SW 1271 (cell line): Measurements from ENCODE around the gene ATAT1.

Source experiments
- DNase-seq, 2 experiments: peaks; one replicate each; lab custom pipeline; 2025; lab: John Stamatoyannopoulos, UW

Gene ATAT1

GRCh38 chr6:30613251-30614043 is 13.2 kb upstream of the ATAT1 start:
- peak in 1 of 2 experiments; percentile 41 for DNase-seq

- DNase-seq = peak in 1 of 2 experiments; percentile 65
Measured at GRCh38 chr6:30614044-30614842, 12.4 kb upstream of the ATAT1 start.

GRCh38 chr6:30614843-30615218 is 11.8 kb upstream of the ATAT1 start:
- peak; percentile 93 to 96 for DNase-seq

DNA sequence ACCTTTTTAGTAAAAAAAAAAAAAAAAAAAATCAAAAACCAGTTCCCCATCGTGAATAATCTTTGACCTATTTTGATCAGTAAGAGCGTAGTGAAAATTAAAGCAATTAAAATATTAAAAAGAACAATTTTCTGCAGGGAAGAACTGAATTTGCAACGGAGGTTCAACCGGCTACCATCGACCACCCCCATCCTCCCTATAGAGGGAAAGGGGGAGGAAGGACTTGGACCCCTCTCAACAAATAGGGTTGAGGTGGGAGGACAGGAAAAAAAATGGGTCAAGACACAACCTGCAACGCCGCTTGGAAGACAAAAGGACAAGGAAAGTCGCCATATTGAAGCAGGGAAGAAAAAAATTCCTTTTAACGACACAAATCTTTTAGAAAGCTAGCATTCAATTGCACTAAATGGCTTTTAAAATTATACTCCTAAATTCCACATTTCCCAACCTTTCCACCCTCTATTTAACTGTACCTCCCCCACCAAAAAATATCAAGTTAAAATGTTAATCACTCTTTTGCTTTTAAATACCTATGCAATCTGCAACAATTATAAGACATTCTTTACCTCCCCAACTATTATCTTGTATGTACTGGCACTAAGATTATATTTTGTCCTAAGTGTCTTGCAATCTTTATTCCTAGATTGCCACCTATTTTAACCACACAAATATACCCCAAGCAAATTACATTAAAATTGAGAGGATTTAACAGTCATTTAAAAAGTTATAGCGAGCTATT is 11.3 kb upstream of the ATAT1 start:
- peak in 1 of 2 experiments; percentile 76 for DNase-seq

DNA sequence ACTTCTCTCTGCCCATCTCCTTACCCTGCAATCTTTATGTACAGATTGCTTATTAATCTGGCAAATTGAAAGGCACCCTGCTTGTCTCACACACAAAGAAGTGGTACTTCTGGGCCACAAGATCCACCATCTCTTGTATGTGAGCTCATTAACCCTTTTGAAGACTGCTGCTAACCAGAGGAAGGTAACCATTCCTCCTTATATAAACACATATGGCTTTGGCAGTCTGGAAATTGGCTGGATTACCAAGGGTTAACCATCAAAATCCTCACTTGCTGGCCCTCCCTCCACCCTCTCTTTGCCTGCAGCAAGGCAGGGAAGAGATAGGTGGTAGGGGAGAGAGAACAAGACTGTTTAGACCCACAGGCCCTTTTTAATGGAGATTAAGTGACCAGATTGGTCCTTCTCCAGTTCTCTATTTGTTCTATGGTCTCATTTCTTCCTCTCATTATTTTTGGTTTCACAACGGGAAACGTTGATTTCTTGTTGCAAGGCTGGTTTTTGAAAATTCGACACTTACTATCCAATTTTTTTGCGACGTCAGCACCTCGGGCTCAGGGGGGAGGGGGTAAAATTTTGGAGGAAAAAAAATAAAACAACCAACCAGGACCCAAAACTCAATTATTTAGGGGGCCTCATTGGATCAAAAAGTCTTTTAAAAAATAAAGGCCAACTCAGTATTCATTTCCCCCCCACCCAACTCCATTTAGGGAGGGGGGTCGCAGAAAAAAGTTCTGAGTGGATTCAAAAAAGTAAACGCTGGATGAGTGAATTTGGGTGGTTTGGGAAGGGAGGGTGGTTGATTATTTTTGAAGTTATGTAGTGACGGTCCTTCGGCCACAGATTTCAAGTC is 10.5 kb upstream of the ATAT1 start:
- DNase-seq = peak in 1 of 2 experiments; percentile 59

- peak; percentile 99 to 100 for DNase-seq
Measured at GRCh38 chr6:30616811-30617564, 9.7 kb upstream of the ATAT1 start, which contains the start of gene PPP1R10. Gene PPP1R10 (minus strand): TSS chr6:30617243. CDS start chr6:30609944, 7,299 bp downstream.

GRCh38 chr6:30617565-30618269 is 9.0 kb upstream of the ATAT1 start, which contains the start of gene MRPS18B:
Gene MRPS18B (plus strand): TSS chr6:30617840. CDS start chr6:30617866, 26 bp downstream.
- peak; percentile 95 to 99 for DNase-seq

GRCh38 chr6:30618270-30618797 is 8.3 kb upstream of the ATAT1 start:
- DNase-seq = no peak

DNA sequence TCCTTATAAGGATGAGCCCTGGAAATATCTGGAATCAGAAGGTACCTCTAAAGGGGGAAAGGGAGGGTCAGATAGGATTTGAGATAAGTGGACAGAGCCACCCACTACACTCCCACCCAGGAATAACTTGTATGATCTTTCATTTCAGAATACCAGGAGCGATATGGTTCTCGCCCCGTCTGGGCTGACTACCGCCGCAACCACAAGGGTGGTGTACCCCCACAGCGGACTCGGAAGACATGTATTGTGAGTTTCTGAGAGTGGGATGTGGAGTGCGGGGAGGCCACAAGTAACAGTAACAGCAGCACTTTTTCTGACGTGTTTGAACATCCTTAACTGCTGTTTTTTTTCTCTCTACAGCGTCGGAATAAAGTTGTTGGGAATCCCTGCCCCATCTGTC is 7.1 kb upstream of the ATAT1 start:
- no peak for DNase-seq

DNA sequence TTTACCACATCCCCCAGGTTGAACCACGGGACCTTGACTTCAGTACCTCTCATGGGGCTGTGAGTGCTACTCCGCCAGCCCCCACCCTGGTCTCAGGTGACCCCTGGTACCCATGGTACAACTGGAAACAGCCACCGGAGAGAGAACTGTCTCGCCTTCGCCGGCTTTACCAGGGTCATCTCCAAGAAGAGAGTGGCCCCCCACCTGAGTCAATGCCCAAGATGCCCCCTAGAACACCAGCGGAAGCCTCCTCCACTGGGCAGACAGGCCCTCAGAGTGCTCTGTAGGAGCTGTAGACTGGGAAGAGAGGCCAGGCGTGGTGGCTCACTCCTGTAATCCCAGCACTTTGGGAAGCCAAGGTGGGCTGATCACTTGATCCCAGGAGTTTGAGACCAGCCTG is 1.2 kb upstream of the ATAT1 start:
- no peak for DNase-seq

- DNase-seq = no peak
Measured at GRCh38 chr6:30635834-30636233, 9.2 kb downstream of the ATAT1 start.

DNA sequence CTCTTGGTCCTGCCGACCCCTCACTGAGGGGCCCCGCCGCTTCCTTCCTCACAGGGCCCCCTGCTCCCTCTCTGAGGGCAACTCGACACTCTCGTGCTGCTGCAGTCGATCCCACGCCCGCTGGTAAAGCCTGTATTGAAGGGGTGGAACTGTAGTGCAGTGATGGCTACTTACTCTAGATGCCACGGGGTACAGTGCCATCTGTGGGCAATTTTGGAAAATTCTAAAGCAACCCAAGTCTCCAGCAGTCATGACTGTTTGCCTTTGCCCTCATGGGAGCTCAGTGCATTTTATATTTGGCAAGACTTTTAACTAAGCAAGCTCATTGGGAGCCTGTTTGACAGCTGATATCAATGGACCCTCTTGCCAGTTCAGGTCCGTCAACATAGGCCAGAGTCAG is 13.8 kb downstream of the ATAT1 start:
- DNase-seq = no peak

DNA sequence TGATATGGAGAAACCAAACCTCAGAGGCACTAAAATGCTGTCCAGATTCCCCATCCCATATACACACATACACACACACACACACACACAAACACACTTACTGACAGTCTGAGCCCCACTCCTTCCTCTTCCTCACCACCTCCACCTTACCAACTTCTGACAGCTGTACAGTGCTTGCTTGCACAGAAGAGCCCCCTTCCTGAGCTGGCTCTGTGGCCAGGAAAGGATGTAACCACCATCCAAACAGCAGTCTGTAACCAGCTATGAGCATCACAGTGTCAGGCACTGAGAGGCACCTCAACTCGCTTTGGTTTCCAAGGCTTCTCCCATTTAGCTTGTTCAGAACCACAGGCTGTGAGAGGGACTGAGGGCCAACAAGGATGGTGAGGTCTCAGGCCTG is 14.4 kb downstream of the ATAT1 start:
- DNase-seq = no peak

- DNase-seq = no peak
Measured at GRCh38 chr6:30643656-30644055, 17.0 kb downstream of the ATAT1 start.

GRCh38 chr6:30644769-30645168 is 18.1 kb downstream of the ATAT1 start:
- no peak for DNase-seq

DNA sequence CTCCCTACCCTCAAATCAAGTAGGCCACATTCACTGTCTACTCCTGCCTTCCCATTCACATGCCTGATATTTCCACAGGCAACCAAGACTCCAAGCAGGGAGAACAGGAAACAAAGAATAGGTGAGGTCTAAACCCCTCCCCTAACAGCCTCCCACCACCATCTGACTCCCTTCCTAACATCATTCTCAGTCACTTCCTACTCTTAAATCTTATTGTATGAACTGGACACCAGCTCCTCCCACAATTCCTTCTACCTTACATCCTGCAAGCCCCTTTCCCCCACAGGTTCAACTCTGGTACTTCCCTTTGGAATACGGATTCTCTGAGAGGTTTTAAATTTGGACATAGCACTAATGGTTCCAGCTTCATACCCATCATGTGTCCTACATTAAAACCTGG is 19.3 kb downstream of the ATAT1 start:
- DNase-seq = no peak

- DNase-seq = peak; percentile 72 to 92
Measured at GRCh38 chr6:30646450-30647241, 20.0 kb downstream of the ATAT1 start, which contains the start of gene C6orf136. Gene C6orf136 (plus strand): TSS chr6:30647133. CDS start chr6:30647232, 99 bp downstream.

GRCh38 chr6:30647242-30648116 is 20.8 kb downstream of the ATAT1 start:
- peak; percentile 20 to 61 for DNase-seq
